ENCODE measurements around the gene GHRHR.
A peak's percentile ranks its signal among the peaks of the same experiment; 100 is the strongest.

The GHRHR gene

GRCh38 chr7:30937416-30937815 lies 26.3 kb upstream of the GHRHR start:
- TF ChIP-seq, protein P1, sequence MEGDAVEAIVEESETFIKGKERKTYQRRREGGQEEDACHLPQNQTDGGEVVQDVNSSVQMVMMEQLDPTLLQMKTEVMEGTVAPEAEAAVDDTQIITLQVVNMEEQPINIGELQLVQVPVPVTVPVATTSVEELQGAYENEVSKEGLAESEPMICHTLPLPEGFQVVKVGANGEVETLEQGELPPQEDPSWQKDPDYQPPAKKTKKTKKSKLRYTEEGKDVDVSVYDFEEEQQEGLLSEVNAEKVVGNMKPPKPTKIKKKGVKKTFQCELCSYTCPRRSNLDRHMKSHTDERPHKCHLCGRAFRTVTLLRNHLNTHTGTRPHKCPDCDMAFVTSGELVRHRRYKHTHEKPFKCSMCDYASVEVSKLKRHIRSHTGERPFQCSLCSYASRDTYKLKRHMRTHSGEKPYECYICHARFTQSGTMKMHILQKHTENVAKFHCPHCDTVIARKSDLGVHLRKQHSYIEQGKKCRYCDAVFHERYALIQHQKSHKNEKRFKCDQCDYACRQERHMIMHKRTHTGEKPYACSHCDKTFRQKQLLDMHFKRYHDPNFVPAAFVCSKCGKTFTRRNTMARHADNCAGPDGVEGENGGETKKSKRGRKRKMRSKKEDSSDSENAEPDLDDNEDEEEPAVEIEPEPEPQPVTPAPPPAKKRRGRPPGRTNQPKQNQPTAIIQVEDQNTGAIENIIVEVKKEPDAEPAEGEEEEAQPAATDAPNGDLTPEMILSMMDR (IDR thresholded peaks at IDR 0.05), result no peak
- DNase-seq (ENCODE audit: low spot score), result no peak

DNA sequence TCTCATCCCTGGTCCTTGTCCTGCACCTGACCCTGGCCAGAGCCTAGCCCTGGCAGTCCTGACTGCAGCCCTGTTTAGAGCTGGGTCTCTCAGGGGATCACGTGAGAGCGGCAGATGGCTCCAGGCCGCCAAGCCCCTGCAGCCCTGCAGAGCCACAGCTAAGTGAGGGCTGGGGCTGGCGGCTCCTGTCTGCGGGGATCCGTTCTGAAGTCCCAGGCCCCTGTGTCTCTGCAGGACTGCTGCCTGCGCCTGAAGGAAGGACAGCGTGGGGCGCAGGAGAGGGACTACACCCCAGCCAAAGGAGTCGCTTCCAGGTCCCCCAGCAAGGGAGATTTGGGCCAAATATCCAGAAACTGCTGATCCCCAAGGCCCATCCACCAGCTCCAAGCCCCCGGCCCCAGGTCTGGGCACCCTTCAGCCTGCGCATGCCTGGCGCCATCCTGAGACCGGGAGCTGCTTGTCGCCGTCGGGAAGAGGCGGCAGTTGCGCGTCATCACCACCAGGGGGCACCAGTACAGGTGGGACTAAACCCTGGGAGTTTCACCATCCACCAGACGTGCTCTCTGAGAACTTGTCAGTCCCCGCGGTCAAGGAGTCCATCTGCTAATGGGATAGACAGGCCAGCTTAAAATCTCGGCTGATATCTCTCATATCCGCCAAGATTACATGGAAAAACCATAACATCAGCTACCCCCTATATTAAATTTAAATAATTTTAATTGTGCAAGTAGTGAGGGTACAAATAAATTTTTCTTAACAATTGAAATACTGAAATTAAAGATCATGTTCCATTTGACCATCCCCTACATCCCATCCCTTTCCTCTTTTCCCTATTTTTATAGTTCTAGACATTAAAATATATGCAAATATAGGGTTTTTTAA lies 25.1 kb upstream of the GHRHR start:
- TF ChIP-seq, protein P1 (IDR thresholded peaks at IDR 0.05), result peak; percentile 97
- no peak overlapping the region for H3K27ac ChIP-seq
- H3K4me3 ChIP-seq, result peak overlapping the region; percentile 46
- DNase-seq (ENCODE audit: low spot score), result peak; percentile 85

More at GRCh38 chr7:30937416-30937815, 26.3 kb upstream of the GHRHR start:
- Histone ChIP-seq H3K4me3 (no peak overlapping the region), H3K27ac (no peak overlapping the region)

DNA sequence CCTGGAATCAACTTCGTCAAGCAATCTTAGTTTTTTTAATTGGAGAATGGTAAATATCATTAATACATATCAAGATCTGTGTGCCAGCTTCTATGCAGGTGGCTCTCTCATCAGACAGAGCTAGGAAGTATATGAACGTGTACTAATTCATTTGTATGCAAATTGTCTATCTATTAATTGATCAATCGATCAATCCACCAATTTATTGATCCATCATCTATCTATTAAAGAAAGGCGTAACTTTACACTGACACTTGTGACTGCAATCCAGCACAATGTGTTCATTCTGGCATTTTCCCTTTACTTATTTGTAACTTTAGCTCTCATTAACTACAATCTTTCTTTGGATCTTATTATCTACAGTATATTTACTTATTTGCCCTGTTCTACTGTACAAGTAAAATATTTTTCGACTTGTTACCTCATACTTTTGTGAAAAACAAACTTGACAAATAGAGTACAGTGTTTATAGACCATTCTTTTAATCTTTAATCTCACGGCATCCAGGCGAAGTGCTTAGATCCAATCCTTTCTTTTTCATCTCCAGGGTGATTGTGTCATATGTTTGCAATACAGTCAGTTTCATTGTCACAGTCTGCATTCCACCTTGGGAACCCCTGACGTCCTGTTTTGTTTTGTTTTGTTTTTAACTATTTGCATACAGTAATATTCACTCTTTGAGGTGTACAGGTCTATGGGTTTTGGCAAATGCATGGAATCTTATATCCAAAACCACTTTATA lies 22.0 kb upstream of the GHRHR start:
- Histone ChIP-seq H3K27ac (no peak overlapping the region), H3K4me3 (no peak overlapping the region)
- TF ChIP-seq, protein P1 (IDR thresholded peaks at IDR 0.05), result no peak
- DNase-seq (ENCODE audit: low spot score), result no peak

DNA sequence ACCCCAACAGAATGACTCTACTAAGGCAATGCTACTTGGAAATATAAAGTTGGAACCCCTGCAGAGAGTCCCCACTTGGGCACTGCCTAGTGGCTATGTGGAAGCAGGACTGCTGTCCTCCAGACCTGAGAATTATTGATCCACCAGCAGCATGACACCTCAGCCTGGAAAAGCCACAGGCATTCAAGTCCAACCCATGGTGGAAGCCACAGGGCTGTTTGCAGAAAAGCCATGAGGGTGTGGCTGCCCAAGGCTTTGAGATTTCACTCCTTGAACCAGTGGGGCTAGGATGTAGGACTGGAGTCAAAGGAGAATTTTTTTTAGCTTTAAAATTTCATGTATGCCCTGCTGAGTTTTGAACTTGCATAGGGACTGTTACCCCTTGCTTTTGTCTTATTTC lies 13.6 kb upstream of the GHRHR start:
- Histone ChIP-seq H3K4me3 (no peak overlapping the region), H3K27ac (no peak overlapping the region)
- TF ChIP-seq, protein P1 (IDR thresholded peaks at IDR 0.05), result no peak
- no peak for DNase-seq (ENCODE audit: low spot score)

GRCh38 chr7:30954914-30955313 lies 8.8 kb upstream of the GHRHR start:
- no peak overlapping the region for H3K4me3 ChIP-seq
- no peak for DNase-seq (ENCODE audit: low spot score)
- TF ChIP-seq, protein P1 (IDR thresholded peaks at IDR 0.05), result no peak
- H3K27ac ChIP-seq, result no peak overlapping the region

- no peak for DNase-seq (ENCODE audit: low spot score)
- Histone ChIP-seq H3K27ac (no peak overlapping the region), H3K4me3 (no peak overlapping the region)
- TF ChIP-seq, protein P1 (IDR thresholded peaks at IDR 0.05), result no peak
Observed at GRCh38 chr7:30956704-30957103, 7.0 kb upstream of the GHRHR start.
